GM12878 (cell line): ENCODE measurements around the gene STXBP2. TPM values are rescaled to one million over a fixed set of nuclear protein-coding genes. Genes with fewer than 3 reads are reported as not detected.
A peak's percentile ranks its signal among the peaks of the same experiment; 100 is the strongest.

Experiments
- ATAC-seq: fragments of 200-7000 bp; cut with Tn5 transposase; 3 replicates; pipeline ENCODE4 v1.9.1; 2020; ENCODE audit warnings: mild to moderate bottlenecking, moderate library complexity
- BruUV-seq: library from RNA; stranded (reverse); fragments of 400-500 nt; replicated peaks from 2 replicates; lab custom pipeline; 2021; lab: Mats Ljungman, UMichigan
- CTCF ChIA-PET: fragments of 300-600 bp; sonication (Branson Sonifier 250); formaldehyde crosslinking; extraction: SDS; loops from one replicate; lab custom pipeline; 2021; ENCODE audit warnings: inconsistent platforms; lab: Yijun Ruan, JAX
- POLR2A ChIA-PET: fragments of 350-600 bp; formaldehyde crosslinking; extraction: SDS; loops from one replicate; lab custom pipeline; 2021; ENCODE audit warnings: inconsistent platforms; lab: Charles Lee
- RAD21 ChIA-PET: fragments of 300-600 bp; sonication (Branson Sonifier 250); formaldehyde crosslinking; loops from one replicate; lab custom pipeline; 2023; ENCODE audit warnings: antibody characterized with exemption; ENCODE audit not compliant: unreplicated experiment; lab: Charles Lee
- SMC1A ChIA-PET: fragments of 300-600 bp; sonication (Branson Sonifier 250); formaldehyde crosslinking; loops from one replicate; lab custom pipeline; 2023; ENCODE audit not compliant: unreplicated experiment, uncharacterized antibody; lab: Charles Lee
- DNase-seq: peaks from one replicate; pipeline ENCODE4 v3.0.0-alpha.2; 2011; ENCODE audit warnings: low read depth, low spot score
- FAIRE-seq: peaks from 3 replicates; lab custom pipeline; 2011; peaks lifted over from hg19 to GRCh38; lab: Jason Lieb, UNC
- H2AFZ ChIP-seq: 2 replicates; pipeline ENCODE4 v1.6.0; 2011; ENCODE audit warnings: low read depth, low read length, control low read depth; ENCODE audit not compliant: control insufficient read depth
- H3K27ac ChIP-seq: 2 replicates; pipeline ENCODE4 v1.5.1; 2011; ENCODE audit warnings: control low read depth; ENCODE audit not compliant: control insufficient read depth, insufficient read depth
- H3K27me3 ChIP-seq, 2 experiments: replicated peaks in 1 of 2; 2 replicates each; pipeline versions ENCODE4 v1.6.0 to v1.6.1; 2011; ENCODE audit warnings: low read length in 1 of 2; ENCODE audit not compliant: control insufficient read depth in 2 of 2, insufficient read depth in 2 of 2
- H3K36me3 ChIP-seq, 2 experiments: 2 replicates each; pipeline ENCODE4 v1.5.1; 2011; ENCODE audit warnings: low read length in 1 of 2; ENCODE audit not compliant: control insufficient read depth in 2 of 2, insufficient read depth in 2 of 2
- H3K4me1 ChIP-seq: 2 replicates; pipeline ENCODE4 v1.6.1; 2011; ENCODE audit warnings: mild to moderate bottlenecking, low read length, moderate library complexity, mixed read lengths; ENCODE audit not compliant: control insufficient read depth, insufficient read depth
- H3K4me2 ChIP-seq: 2 replicates; pipeline ENCODE4 v1.6.0; 2011; ENCODE audit warnings: control low read depth; ENCODE audit not compliant: control insufficient read depth, insufficient read depth
- H3K4me3 ChIP-seq: fragments of 200-600 bp; sonication (generic); 2 replicates; pipeline ENCODE4 v1.5.1; 2016
- H3K79me2 ChIP-seq: 2 replicates; pipeline ENCODE4 v1.6.0; 2011; ENCODE audit warnings: low read length; ENCODE audit not compliant: control insufficient read depth, insufficient read depth
- H3K9ac ChIP-seq: 2 replicates; pipeline ENCODE4 v1.8.0; 2011; ENCODE audit warnings: low read length, control low read depth, mixed read lengths; ENCODE audit not compliant: control insufficient read depth, insufficient read depth
- H3K9me3 ChIP-seq: replicated peaks from 3 replicates; pipeline ENCODE4 v1.5.1; 2011; ENCODE audit warnings: mild to moderate bottlenecking, low read length; ENCODE audit not compliant: control insufficient read depth, insufficient read depth
- H4K20me1 ChIP-seq: 2 replicates; pipeline ENCODE4 v1.6.0; 2011; ENCODE audit not compliant: control insufficient read depth, insufficient read depth
- CHD1 ChIP-seq: IDR thresholded peaks from 2 replicates; pipeline ENCODE4 v1.6.1; 2012; ENCODE audit warnings: low read depth, low read length, improper control_type of control experiment
- NFYB ChIP-seq: IDR thresholded peaks from 2 replicates; pipeline ENCODE4 v1.6.1; 2011; ENCODE audit warnings: low read depth, mild to moderate bottlenecking, low read length, improper control_type of control experiment, moderate library complexity; ENCODE audit not compliant: insufficient read depth
- RCOR1 ChIP-seq: conservative IDR thresholded peaks from 2 replicates; pipeline ENCODE4 v1.6.1; 2012; ENCODE audit warnings: low read depth, low read length, improper control_type of control experiment
- SIN3A ChIP-seq: IDR thresholded peaks from 2 replicates; pipeline ENCODE4 v1.6.1; 2012; ENCODE audit warnings: low read depth, low read length, improper control_type of control experiment
- WGBS: methylation state at CpG from one replicate; pipeline ENCODE4 v1.1.6; 2016; ENCODE audit warnings: low lambda C conversion rate; ENCODE audit not compliant: insufficient replicate concordance, insufficient coverage; ENCODE audit errors: missing lambda C conversion rate; 5-methylcytosine and 5-hydroxymethylcytosine counted together
- in situ Hi-C: fragments of 300-500 bp; cut with MboI; formaldehyde crosslinking; loops from 9 replicates; pipeline ENCODE4 v1.14.3; 2018; ENCODE audit warnings: mixed read lengths
- intact Hi-C: fragments of 100-400 bp; cut with micrococcal nuclease; formaldehyde crosslinking; loops from one replicate; pipeline ENCODE4 v1.14.2; 2022; ENCODE audit not compliant: unreplicated experiment
- polyA plus RNA-seq, 11 experiments: library from polyadenylated mRNA; depleted of rRNA in 4 of 11; unstranded in 6 of 11; stranded (reverse) in 5 of 11; fragments of >200 nt; fragmentation: Nextera tagmentation in 4 of 11; fragmentation: Illumina TruSeq in 1 of 11; extraction: Ambion mirVana in 4 of 11; extraction: Trizol in 1 of 11; gene quantifications; 1 replicate in 1 of 11; 2 replicates in 10 of 11; pipeline versions ENCODE4 v1.2.1 to v1.2.3, GENCODE V29; 2011 to 2016; ENCODE audit warnings: inconsistent platforms in 2 of 11, missing spikeins in 2 of 11, low read depth in 1 of 11
- total RNA-seq, 4 experiments: library from RNA; depleted of rRNA in 3 of 4; stranded (reverse); fragments of >200 nt in 3 of 4; fragmentation: Illumina TruSeq in 1 of 4; extraction: Trizol in 1 of 4; gene quantifications; 2 replicates each; pipeline versions ENCODE4 v1.2.1 to v1.2.3, GENCODE V29; 2013 to 2021
- TF ChIP-seq, protein P1 (sequence below): IDR thresholded peaks from 2 replicates; pipeline ENCODE4 v1.6.1; 2012; ENCODE audit warnings: low read depth, low read length, improper control_type of control experiment
- TF ChIP-seq, protein P2 (sequence below): fragments of 450-650 bp; IDR thresholded peaks from 2 replicates; pipeline ENCODE4 v1.6.1; 2016; ENCODE audit warnings: mild to moderate bottlenecking
- TF ChIP-seq, protein P3 (sequence below): IDR thresholded peaks from 2 replicates; pipeline ENCODE4 v1.6.1; 2011; ENCODE audit warnings: mild to moderate bottlenecking, low read depth, low read length, moderate library complexity; ENCODE audit not compliant: insufficient replicate concordance

Gene STXBP2
- total and polyA plus RNA-seq, 10 of the 15 experiments (the other 5 are each of a cell fraction or from before 2014, with no cell fraction given) = 2.6 to 111 (median 61.4) TPM

DNA sequence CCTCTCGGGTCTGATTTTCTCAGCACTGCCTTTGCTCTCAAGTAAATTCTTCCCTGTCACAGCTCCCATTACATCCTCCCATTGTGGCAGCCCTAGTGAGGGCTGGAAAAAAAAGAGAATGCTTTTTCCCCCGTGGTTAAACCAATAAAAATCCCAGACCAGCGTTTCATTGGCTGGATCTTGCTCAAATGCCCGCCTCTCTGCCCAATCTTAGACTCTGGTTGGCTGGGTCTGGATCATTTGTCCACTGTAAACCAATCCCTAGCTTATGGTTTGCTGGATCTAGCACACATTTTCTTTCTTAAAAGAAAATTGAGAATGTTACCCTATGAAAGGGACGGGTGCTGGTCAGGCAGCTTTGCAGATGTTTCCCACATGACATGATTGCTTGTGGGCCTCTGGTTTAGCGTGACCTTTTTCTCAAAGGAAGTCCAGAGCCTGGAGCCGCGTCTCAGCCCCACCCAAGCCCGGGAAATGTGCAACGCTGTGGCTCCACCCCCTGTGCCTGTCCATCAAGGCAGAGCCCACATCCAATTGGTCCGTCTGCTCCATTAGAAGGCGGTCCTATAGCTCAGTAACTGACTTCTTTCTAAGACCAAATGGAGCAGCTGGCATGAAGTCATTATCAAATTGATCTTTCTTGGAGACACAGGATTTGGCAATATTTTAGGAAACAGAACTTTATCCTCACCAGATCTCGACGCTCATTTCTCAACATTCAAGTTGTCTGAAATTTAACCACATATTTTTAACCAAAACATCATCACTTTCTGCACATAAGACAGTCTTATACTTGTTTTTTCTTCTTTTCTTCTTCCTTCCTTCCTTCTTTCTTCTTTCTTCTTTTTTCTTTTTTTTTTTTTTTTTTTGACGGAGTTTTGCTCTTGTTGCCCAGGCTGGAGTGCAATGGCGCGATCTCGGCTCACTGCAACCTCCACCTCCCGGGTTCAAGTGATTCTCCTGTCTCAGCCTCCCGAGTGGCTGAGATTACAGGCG, 37.4 kb downstream of the STXBP2 start:
- H3K9ac ChIP-seq = no peak overlapping the region
- WGBS = 35% methylated on average over 17 of the region's 21 CpGs
- in situ Hi-C loops = no loop called here

More for the DNA sequence above, 37.4 kb downstream of the STXBP2 start:
- intact Hi-C loops = loop anchor here (10.0 kb wide), 1 partner anchor 290 kb away; no protein-coding TSS in a partner anchor
- ChIA-PET POLR2A (interaction anchor here (0.5 to 0.8 kb wide), 3 partner anchors 16 to 248 kb away, joined by 3 to 5 read pairs (median 3); no protein-coding TSS in a partner anchor), RAD21 (no interaction called here), CTCF (interaction anchor here (0.9 to 2.0 kb wide), 2 partner anchors 106 to 147 kb away, joined by 3 to 5 read pairs; no protein-coding TSS in a partner anchor), SMC1A (interaction anchor here (1.1 kb wide), 1 partner anchor 22 kb away, joined by 3 read pairs; no protein-coding TSS in a partner anchor)
- no peak for DNase-seq
- H3K79me2 ChIP-seq = no peaks in the 10 kb centered on the region
- H3K27ac ChIP-seq = no peak overlapping the region
- TF ChIP-seq, protein P1, sequence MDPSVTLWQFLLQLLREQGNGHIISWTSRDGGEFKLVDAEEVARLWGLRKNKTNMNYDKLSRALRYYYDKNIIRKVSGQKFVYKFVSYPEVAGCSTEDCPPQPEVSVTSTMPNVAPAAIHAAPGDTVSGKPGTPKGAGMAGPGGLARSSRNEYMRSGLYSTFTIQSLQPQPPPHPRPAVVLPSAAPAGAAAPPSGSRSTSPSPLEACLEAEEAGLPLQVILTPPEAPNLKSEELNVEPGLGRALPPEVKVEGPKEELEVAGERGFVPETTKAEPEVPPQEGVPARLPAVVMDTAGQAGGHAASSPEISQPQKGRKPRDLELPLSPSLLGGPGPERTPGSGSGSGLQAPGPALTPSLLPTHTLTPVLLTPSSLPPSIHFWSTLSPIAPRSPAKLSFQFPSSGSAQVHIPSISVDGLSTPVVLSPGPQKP = no peak
- TF ChIP-seq CHD1 (no peak), NFYB (peak; percentile 65; the same call in 1 of the 2 replicates), SIN3A (no peak), RCOR1 (no peak)
- TF ChIP-seq, protein P2, sequence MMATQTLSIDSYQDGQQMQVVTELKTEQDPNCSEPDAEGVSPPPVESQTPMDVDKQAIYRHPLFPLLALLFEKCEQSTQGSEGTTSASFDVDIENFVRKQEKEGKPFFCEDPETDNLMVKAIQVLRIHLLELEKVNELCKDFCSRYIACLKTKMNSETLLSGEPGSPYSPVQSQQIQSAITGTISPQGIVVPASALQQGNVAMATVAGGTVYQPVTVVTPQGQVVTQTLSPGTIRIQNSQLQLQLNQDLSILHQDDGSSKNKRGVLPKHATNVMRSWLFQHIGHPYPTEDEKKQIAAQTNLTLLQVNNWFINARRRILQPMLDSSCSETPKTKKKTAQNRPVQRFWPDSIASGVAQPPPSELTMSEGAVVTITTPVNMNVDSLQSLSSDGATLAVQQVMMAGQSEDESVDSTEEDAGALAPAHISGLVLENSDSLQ = peak; percentile 95
- TF ChIP-seq, protein P3, sequence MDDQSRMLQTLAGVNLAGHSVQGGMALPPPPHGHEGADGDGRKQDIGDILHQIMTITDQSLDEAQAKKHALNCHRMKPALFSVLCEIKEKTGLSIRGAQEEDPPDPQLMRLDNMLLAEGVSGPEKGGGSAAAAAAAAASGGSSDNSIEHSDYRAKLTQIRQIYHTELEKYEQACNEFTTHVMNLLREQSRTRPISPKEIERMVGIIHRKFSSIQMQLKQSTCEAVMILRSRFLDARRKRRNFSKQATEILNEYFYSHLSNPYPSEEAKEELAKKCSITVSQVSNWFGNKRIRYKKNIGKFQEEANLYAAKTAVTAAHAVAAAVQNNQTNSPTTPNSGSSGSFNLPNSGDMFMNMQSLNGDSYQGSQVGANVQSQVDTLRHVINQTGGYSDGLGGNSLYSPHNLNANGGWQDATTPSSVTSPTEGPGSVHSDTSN = peak; percentile 92
- H4K20me1 ChIP-seq = no peaks in the 10 kb centered on the region
- peak; percentile 91 for FAIRE-seq
- no peak overlapping the region for H3K4me3 ChIP-seq
- peaks cover 23% of the 10 kb centered on the region for H3K4me1 ChIP-seq
- no TSS peak for BruUV-seq
- H3K27me3 ChIP-seq = peaks cover 4 to 7% of the 10 kb centered on the region in 2 experiments; a peak in 3 of 4 replicates
- no peaks in the 10 kb centered on the region for H3K36me3 ChIP-seq
- no peaks in the 10 kb centered on the region; the same call in 2 of the 3 replicates for H3K9me3 ChIP-seq
- no peak overlapping the region for H3K4me2 ChIP-seq
- peak; percentile 55 for ATAC-seq
- H2AFZ ChIP-seq = no peak overlapping the region
